Endodermal cell (in vitro differentiated cells): ENCODE results near the gene DNMBP. TPM values are rescaled to one million over a fixed set of nuclear protein-coding genes. Genes with fewer than 3 reads are reported as not detected.

Experiments
- DNase-seq: peaks from one replicate; pipeline ENCODE4 v3.0.0-alpha.2; 2017
- H3K27ac ChIP-seq: 2 replicates; pipeline ENCODE4 v1.5.1; 2013; ENCODE audit warnings: mild to moderate bottlenecking, low read depth, low read length, moderate library complexity
- H3K27me3 ChIP-seq: 2 replicates; pipeline ENCODE4 v1.6.1; 2013; ENCODE audit warnings: mild to moderate bottlenecking, low read length, moderate library complexity; ENCODE audit not compliant: insufficient read depth, control insufficient read depth, poor library complexity, severe bottlenecking
- H3K36me3 ChIP-seq: 2 replicates; pipeline ENCODE4 v1.7.0; 2013; ENCODE audit warnings: mild to moderate bottlenecking, low read length, moderate library complexity; ENCODE audit not compliant: control insufficient read depth, insufficient read depth
- H3K4me1 ChIP-seq: one replicate; pipeline ENCODE4 v1.7.0; 2013; ENCODE audit warnings: low read length; ENCODE audit not compliant: control insufficient read depth, insufficient read depth
- H3K4me3 ChIP-seq: 2 replicates; pipeline ENCODE4 v1.5.1; 2013; ENCODE audit warnings: mild to moderate bottlenecking, low read length, moderate library complexity
- H3K9ac ChIP-seq: 2 replicates; pipeline ENCODE4 v1.6.1; 2013; ENCODE audit warnings: mild to moderate bottlenecking, low read length, moderate library complexity; ENCODE audit not compliant: poor library complexity, severe bottlenecking; ENCODE audit errors: extremely low read depth
- H3K9me3 ChIP-seq: 2 replicates; pipeline ENCODE4 v1.6.1; 2013; ENCODE audit warnings: mild to moderate bottlenecking, low read length, moderate library complexity; ENCODE audit not compliant: control insufficient read depth
- H3K27ac Mint-ChIP-seq: 2 replicates; pipeline ENCODE4 v1.8.0; 2020; ENCODE audit warnings: mixed read lengths
- H3K27me3 Mint-ChIP-seq: 2 replicates; pipeline ENCODE4 v1.8.0; 2021; ENCODE audit warnings: mild to moderate bottlenecking, mixed read lengths; ENCODE audit not compliant: insufficient read depth
- H3K36me3 Mint-ChIP-seq: 2 replicates; pipeline ENCODE4 v1.8.0; 2020; ENCODE audit warnings: low read depth, mixed read lengths
- H3K4me1 Mint-ChIP-seq: 2 replicates; pipeline ENCODE4 v1.8.0; 2020; ENCODE audit warnings: mixed read lengths
- H3K4me3 Mint-ChIP-seq: 2 replicates; pipeline ENCODE4 v1.8.0; 2020; ENCODE audit warnings: mild to moderate bottlenecking, moderate library complexity, mixed read lengths
- H3K9me3 Mint-ChIP-seq: 2 replicates; pipeline ENCODE4 v1.8.0; 2020; ENCODE audit warnings: mild to moderate bottlenecking, mixed read lengths
- WGBS, 2 experiments: methylation state at CpG; one replicate each; pipeline versions ENCODE4 v1.1.5 to v1.1.7; 2013; ENCODE audit warnings: missing lambda C conversion rate in 2 of 2, mixed read lengths in 1 of 2; ENCODE audit not compliant: insufficient coverage in 1 of 2, insufficient read length in 1 of 2; 5-methylcytosine and 5-hydroxymethylcytosine counted together
- total RNA-seq, 2 donors: library from RNA; stranded (reverse); fragmentation: NEBNext Ultra II Directional in 1 of 2; extraction: Animal tissue kit (Norgen Biotek cat#: 25700) in 1 of 2; gene quantifications; 2 replicates in 1 of 2; 3 replicates in 1 of 2; pipeline ENCODE4 v1.2.1, GENCODE V29; 2021
- TF ChIP-seq, protein P1 (sequence below): fragments of 200-600 bp; sonication (generic); conservative IDR thresholded peaks from 2 replicates; pipeline ENCODE4 v1.5.0; 2021; ENCODE audit warnings: antibody characterized with exemption, mild to moderate bottlenecking

DNMBP gene
- total RNA-seq, 2 donors from 2014 or later, result 45.4 to 85.4 TPM

DNA sequence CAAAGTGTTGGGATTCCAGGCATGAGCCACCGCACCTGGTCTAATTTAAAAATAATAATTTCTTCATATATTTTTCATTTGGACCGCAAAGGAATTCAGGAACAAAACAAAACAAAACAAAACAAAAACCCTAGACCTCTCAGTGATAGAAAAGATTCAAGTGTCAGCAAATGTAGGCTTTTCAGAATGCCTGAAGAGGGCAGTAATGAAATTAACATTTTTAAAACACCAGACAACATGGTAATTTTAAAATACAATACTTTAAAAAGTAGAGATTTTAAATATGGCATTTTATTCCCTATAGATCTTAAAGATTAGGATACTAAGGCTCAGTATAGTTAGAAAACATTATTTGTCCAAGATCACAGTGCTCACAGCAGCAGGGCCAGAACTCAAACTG lies 36.6 kb downstream of the DNMBP start:
- TF ChIP-seq, protein P1, sequence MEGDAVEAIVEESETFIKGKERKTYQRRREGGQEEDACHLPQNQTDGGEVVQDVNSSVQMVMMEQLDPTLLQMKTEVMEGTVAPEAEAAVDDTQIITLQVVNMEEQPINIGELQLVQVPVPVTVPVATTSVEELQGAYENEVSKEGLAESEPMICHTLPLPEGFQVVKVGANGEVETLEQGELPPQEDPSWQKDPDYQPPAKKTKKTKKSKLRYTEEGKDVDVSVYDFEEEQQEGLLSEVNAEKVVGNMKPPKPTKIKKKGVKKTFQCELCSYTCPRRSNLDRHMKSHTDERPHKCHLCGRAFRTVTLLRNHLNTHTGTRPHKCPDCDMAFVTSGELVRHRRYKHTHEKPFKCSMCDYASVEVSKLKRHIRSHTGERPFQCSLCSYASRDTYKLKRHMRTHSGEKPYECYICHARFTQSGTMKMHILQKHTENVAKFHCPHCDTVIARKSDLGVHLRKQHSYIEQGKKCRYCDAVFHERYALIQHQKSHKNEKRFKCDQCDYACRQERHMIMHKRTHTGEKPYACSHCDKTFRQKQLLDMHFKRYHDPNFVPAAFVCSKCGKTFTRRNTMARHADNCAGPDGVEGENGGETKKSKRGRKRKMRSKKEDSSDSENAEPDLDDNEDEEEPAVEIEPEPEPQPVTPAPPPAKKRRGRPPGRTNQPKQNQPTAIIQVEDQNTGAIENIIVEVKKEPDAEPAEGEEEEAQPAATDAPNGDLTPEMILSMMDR, result peak; percentile 60
- H3K4me3 Mint-ChIP-seq, result no peak overlapping the region
- peaks cover 23% of the 10 kb centered on the region for H3K9me3 Mint-ChIP-seq
- Histone ChIP-seq H3K4me3 (no peak overlapping the region), H3K27ac (no peak overlapping the region), H3K36me3 (peaks cover 45% of the 10 kb centered on the region), H3K4me1 (peaks cover 10% of the 10 kb centered on the region), H3K9ac (no peak overlapping the region), H3K27me3 (no peaks in the 10 kb centered on the region), H3K9me3 (no peaks in the 10 kb centered on the region)
- H3K4me1 Mint-ChIP-seq, result peaks cover 19% of the 10 kb centered on the region
- peaks cover 52% of the 10 kb centered on the region for H3K36me3 Mint-ChIP-seq
- H3K27me3 Mint-ChIP-seq, result no peaks in the 10 kb centered on the region
- 94 to 100% methylated on average over 1 to 2 of the region's 2 CpGs for WGBS, 2 experiments
- DNase-seq, result no peak
- H3K27ac Mint-ChIP-seq, result peak overlapping the region; percentile 62

DNA sequence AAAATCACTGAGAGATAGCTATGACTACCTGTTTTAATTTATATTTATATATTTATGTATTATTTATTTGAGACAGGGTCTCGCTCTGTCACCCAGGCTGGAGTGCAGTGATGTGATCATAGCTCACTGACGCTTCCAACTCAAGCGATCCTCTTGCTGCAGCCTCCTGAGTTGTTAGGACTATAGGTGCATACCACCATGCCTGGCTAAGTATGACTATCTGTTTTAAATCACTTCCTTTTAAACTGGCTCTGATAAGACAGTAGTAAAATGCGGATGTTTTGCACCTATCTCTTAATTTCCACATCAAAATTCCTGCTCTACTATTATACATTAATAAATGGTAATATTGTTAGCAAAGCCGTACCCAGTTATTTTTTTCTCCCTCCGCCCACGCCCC lies 41.8 kb downstream of the DNMBP start:
- no peaks in the 10 kb centered on the region for H3K27me3 Mint-ChIP-seq
- H3K9me3 Mint-ChIP-seq, result peaks cover 23% of the 10 kb centered on the region
- H3K9me3 ChIP-seq, result no peaks in the 10 kb centered on the region
- no peak overlapping the region for H3K27ac ChIP-seq
- H3K4me3 Mint-ChIP-seq, result no peak overlapping the region
- peaks cover 9% of the 10 kb centered on the region for H3K4me1 Mint-ChIP-seq
- H3K27ac Mint-ChIP-seq, result no peak overlapping the region
- 82 to 95% methylated on average over 3 to 7 of the region's 7 CpGs for WGBS, 2 experiments
- peaks cover 4% of the 10 kb centered on the region for H3K4me1 ChIP-seq
- H3K36me3 ChIP-seq, result peaks cover 44% of the 10 kb centered on the region
- DNase-seq, result no peak
- no peaks in the 10 kb centered on the region for H3K27me3 ChIP-seq
- TF ChIP-seq, protein P1, result no peak
- H3K4me3 ChIP-seq, result no peak overlapping the region
- no peak overlapping the region for H3K9ac ChIP-seq
- H3K36me3 Mint-ChIP-seq, result peaks cover 60% of the 10 kb centered on the region

DNA sequence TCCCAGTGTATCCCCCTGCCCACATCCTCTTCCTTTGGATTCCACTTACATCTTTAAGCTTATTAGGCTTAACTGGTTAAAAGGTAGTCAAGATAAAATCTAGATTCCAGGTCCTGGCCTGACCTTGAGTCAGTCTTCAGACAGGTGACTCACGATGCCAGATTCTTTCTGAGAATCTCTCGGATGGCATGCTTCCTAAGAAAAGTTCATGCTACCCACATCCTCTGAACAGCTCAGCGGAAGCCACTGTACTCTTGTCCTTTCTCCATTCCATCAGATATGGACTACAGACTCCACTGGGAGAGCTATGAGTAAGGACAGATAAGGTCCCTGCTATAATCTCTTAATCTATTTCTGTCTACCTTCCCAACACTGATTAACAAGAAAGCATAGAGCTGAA lies 43.4 kb downstream of the DNMBP start:
- H3K27me3 ChIP-seq, result no peaks in the 10 kb centered on the region
- Mint-ChIP-seq H3K36me3 (peaks cover 60% of the 10 kb centered on the region), H3K4me3 (no peak overlapping the region), H3K27me3 (no peaks in the 10 kb centered on the region), H3K27ac (peak overlapping the region; percentile 89), H3K9me3 (peaks cover 19% of the 10 kb centered on the region), H3K4me1 (peaks cover 9% of the 10 kb centered on the region)
- 71 to 77% methylated on average over 2 to 3 of the region's 3 CpGs for WGBS, 2 experiments
- peaks cover 4% of the 10 kb centered on the region for H3K4me1 ChIP-seq
- DNase-seq, result no peak
- H3K4me3 ChIP-seq, result no peak overlapping the region
- H3K36me3 ChIP-seq, result peaks cover 37% of the 10 kb centered on the region
- no peak overlapping the region for H3K27ac ChIP-seq
- TF ChIP-seq, protein P1, result no peak
- H3K9ac ChIP-seq, result no peak overlapping the region
- H3K9me3 ChIP-seq, result no peaks in the 10 kb centered on the region
